WTC11 (cell line): ENCODE data around the gene IL12RB2. TPM values are rescaled to one million over a fixed set of nuclear protein-coding genes. Genes with fewer than 3 reads are reported as not detected.

Experiments
- ATAC-seq: fragments of 200-7000 bp; cut with Tn5 transposase; 2 replicates; pipeline ENCODE4 v1.10.0; 2021; ENCODE audit warnings: mild to moderate bottlenecking, moderate library complexity
- CTCF ChIA-PET: fragments of 300-600 bp; sonication (Branson Sonifier 250); formaldehyde crosslinking; loops from one replicate; lab custom pipeline; 2021; ENCODE audit warnings: antibody characterized with exemption; lab: Charles Lee
- POLR2A ChIA-PET: fragments of 350-600 bp; sonication (Branson Sonifier 250); formaldehyde crosslinking; loops from one replicate; lab custom pipeline; 2021; ENCODE audit warnings: antibody characterized with exemption; lab: Charles Lee
- DNase-seq: peaks from one replicate; pipeline ENCODE4 v3.0.0; 2021; ENCODE audit warnings: low spot score
- H3K27ac Mint-ChIP-seq: 2 replicates; pipeline ENCODE4 v1.8.0; 2021; ENCODE audit warnings: mixed read lengths
- H3K27me3 Mint-ChIP-seq: 2 replicates; pipeline ENCODE4 v1.8.0; 2021; ENCODE audit warnings: low read depth, mild to moderate bottlenecking, moderate library complexity, mixed read lengths
- H3K36me3 Mint-ChIP-seq: 2 replicates; pipeline ENCODE4 v1.8.0; 2021; ENCODE audit warnings: mixed read lengths
- H3K4me1 Mint-ChIP-seq: 2 replicates; pipeline ENCODE4 v1.8.0; 2022; ENCODE audit warnings: mixed read lengths
- H3K4me3 Mint-ChIP-seq: 2 replicates; pipeline ENCODE4 v1.8.0; 2021; ENCODE audit warnings: mild to moderate bottlenecking, moderate library complexity, mixed read lengths
- H3K9me3 Mint-ChIP-seq: 2 replicates; pipeline ENCODE4 v1.8.0; 2021; ENCODE audit warnings: mixed read lengths
- AFF4 ChIP-seq: sonication (generic); formaldehyde crosslinking; IDR thresholded peaks from 2 replicates; pipeline ENCODE4 v1.8.1; 2023; ENCODE audit warnings: mild to moderate bottlenecking, missing genetic modification reagents, borderline replicate concordance
- ATF6 ChIP-seq: sonication (generic); formaldehyde crosslinking; IDR thresholded peaks from 2 replicates; pipeline ENCODE4 v1.8.1; 2023; ENCODE audit warnings: mild to moderate bottlenecking, missing genetic modification reagents
- CDX4 ChIP-seq: fragments of 250-450 bp; sonication (Bioruptor Pico); IDR thresholded peaks from 2 replicates; pipeline ENCODE4 v1.9.0; 2021; ENCODE audit warnings: moderate library complexity, mild to moderate bottlenecking, inconsistent platforms, borderline replicate concordance
- EMX1 ChIP-seq: fragments of 250-450 bp; sonication (Bioruptor Pico); IDR thresholded peaks from 2 replicates; pipeline ENCODE4 v1.8.0; 2021; ENCODE audit warnings: mild to moderate bottlenecking
- MLX ChIP-seq: sonication (generic); formaldehyde crosslinking; IDR thresholded peaks from 2 replicates; pipeline ENCODE4 v1.8.1; 2023; ENCODE audit warnings: mild to moderate bottlenecking, missing genetic modification reagents, moderate library complexity
- MYBL2 ChIP-seq: sonication (generic); formaldehyde crosslinking; IDR thresholded peaks from 2 replicates; pipeline ENCODE4 v1.8.1; 2023; ENCODE audit warnings: mild to moderate bottlenecking, moderate library complexity, missing genetic modification reagents
- TEAD1 ChIP-seq: sonication (generic); formaldehyde crosslinking; IDR thresholded peaks from 2 replicates; pipeline ENCODE4 v1.8.0; 2022; ENCODE audit warnings: mild to moderate bottlenecking, missing genetic modification reagents
- USF1 ChIP-seq: sonication (generic); formaldehyde crosslinking; IDR thresholded peaks from 2 replicates; pipeline ENCODE4 v1.8.0; 2022; ENCODE audit warnings: mild to moderate bottlenecking, missing genetic modification reagents
- ZSCAN18 ChIP-seq: fragments of 250-450 bp; sonication (Bioruptor Pico); IDR thresholded peaks from 2 replicates; pipeline ENCODE4 v2.1.2; 2022; ENCODE audit warnings: mild to moderate bottlenecking, moderate library complexity
- total RNA-seq: library from RNA; stranded (reverse); gene quantifications from 3 replicates; pipeline ENCODE4 v1.2.3, GENCODE V29; 2021

The IL12RB2 gene
- total RNA-seq, 1 experiment from 2014 or later, result 0.81 TPM

GRCh38 chr1:67439277-67440029 is 131.8 kb downstream of the IL12RB2 start:
- ATAC-seq, result no peak
- CTCF ChIA-PET, result no interaction called here
- no peaks in the 10 kb centered on the region for H3K36me3 Mint-ChIP-seq

GRCh38 chr1:67440339-67440738 is 132.7 kb downstream of the IL12RB2 start:
- Mint-ChIP-seq H3K4me1 (peaks cover 5% of the 10 kb centered on the region), H3K27me3 (no peaks in the 10 kb centered on the region; the same call in 1 of the 2 replicates), H3K36me3 (no peaks in the 10 kb centered on the region), H3K4me3 (no peak overlapping the region), H3K9me3 (no peaks in the 10 kb centered on the region), H3K27ac (no peak overlapping the region)
- no peak for TF ChIP-seq ZSCAN18 (CRISPR knock-in tag)
- TF ChIP-seq USF1 (CRISPR knock-in tag), result no peak
- TF ChIP-seq EMX1 (CRISPR knock-in tag), result no peak
- TF ChIP-seq TEAD1 (CRISPR knock-in tag), result no peak
- CTCF ChIA-PET, result no interaction called here
- no peak for DNase-seq
- POLR2A ChIA-PET, result interaction anchor here (0.6 kb wide), 1 partner anchor 22 kb away, joined by 5 read pairs; no protein-coding TSS in a partner anchor
- ATAC-seq, result no peak

More at GRCh38 chr1:67439277-67440029, 131.8 kb downstream of the IL12RB2 start:
- no peak for DNase-seq
- Mint-ChIP-seq H3K4me3 (no peak overlapping the region), H3K27ac (no peak overlapping the region), H3K9me3 (no peaks in the 10 kb centered on the region), H3K27me3 (no peaks in the 10 kb centered on the region; the same call in 1 of the 2 replicates)
- POLR2A ChIA-PET, result no interaction called here
- no peak for TF ChIP-seq USF1 (CRISPR knock-in tag)
- no peak for TF ChIP-seq MYBL2 (CRISPR knock-in tag)
- TF ChIP-seq ATF6 (CRISPR knock-in tag), result no peak
- TF ChIP-seq CDX4 (CRISPR knock-in tag), result no peak
- TF ChIP-seq, all 79 proteins: peak for 0
- H3K4me1 Mint-ChIP-seq, result peaks cover 5% of the 10 kb centered on the region

- no peaks in the 10 kb centered on the region; the same call in 1 of the 2 replicates for H3K27me3 Mint-ChIP-seq
- POLR2A ChIA-PET, result interaction anchor here (0.6 kb wide), 1 partner anchor 23 kb away, joined by 5 read pairs; no protein-coding TSS in a partner anchor
Observed at GRCh38 chr1:67441183-67441582, 133.5 kb downstream of the IL12RB2 start.

More at GRCh38 chr1:67441183-67441582, 133.5 kb downstream of the IL12RB2 start:
- TF ChIP-seq MLX (CRISPR knock-in tag) (no peak), AFF4 (CRISPR knock-in tag) (no peak)
- TF ChIP-seq, all 79 proteins: peak for 0
- H3K27ac Mint-ChIP-seq, result no peak overlapping the region
- peaks cover 5% of the 10 kb centered on the region for H3K4me1 Mint-ChIP-seq
- peak; percentile 56 for ATAC-seq
- DNase-seq, result no peak
- H3K4me3 Mint-ChIP-seq, result no peak overlapping the region
- H3K36me3 Mint-ChIP-seq, result no peaks in the 10 kb centered on the region
- no peaks in the 10 kb centered on the region for H3K9me3 Mint-ChIP-seq
- CTCF ChIA-PET, result interaction anchor here (1.6 kb wide), 1 partner anchor 94 kb away, joined by 4 read pairs; no protein-coding TSS in a partner anchor
